Peyer's patch (tissue), 4 donors: ENCODE measurements around the gene SLC23A2. TPM values are rescaled to one million over a fixed set of nuclear protein-coding genes. Genes with fewer than 3 reads are reported as not detected.
"Not testable (repeated sequence)": the region's sequence is repeated elsewhere in the genome, so short reads cannot be mapped to it uniquely, and the experiment has no call there.

ENCODE experiments used
- DNase-seq, 3 donors: peaks; one replicate each; pipeline ENCODE4 v3.0.0-alpha.2; 2017 to 2019
- H3K27ac ChIP-seq, 4 donors: fragments of 200-600 bp; sonication (generic); one replicate each; pipeline ENCODE4 v1.5.1; 2016 to 2019
- H3K27me3 ChIP-seq, 2 donors: fragments of 200-600 bp; sonication (generic); one replicate each; pipeline ENCODE4 v1.5.1; 2019
- H3K36me3 ChIP-seq, 3 donors: fragments of 200-600 bp; sonication (generic); one replicate each; pipeline ENCODE4 v1.5.1; 2016 to 2019
- H3K4me1 ChIP-seq, 4 donors: fragments of 200-600 bp; sonication (generic); one replicate each; pipeline ENCODE4 v1.5.1; 2016 to 2019
- H3K4me3 ChIP-seq, 4 donors: fragments of 200-600 bp; sonication (generic); 1 replicate in 3 of 4; 2 replicates in 1 of 4; pipeline ENCODE4 v1.5.1; 2016 to 2019; ENCODE audit warnings: mild to moderate bottlenecking in 1 of 4
- H3K9me3 ChIP-seq, 4 donors: fragments of 200-600 bp; sonication (generic); one replicate each; pipeline ENCODE4 v1.5.1; 2016 to 2019; ENCODE audit warnings: mild to moderate bottlenecking in 1 of 4
- POLR2A ChIP-seq, 2 donors: fragments of 450-650 bp; IDR thresholded peaks; one replicate each; pipeline ENCODE4 v1.5.1; 2017; ENCODE audit warnings: antibody characterized with exemption in 2 of 2, mild to moderate bottlenecking in 2 of 2, moderate library complexity in 2 of 2
- total RNA-seq, 4 donors: library from RNA; depleted of rRNA; stranded (reverse); fragments of >200 nt; gene quantifications; one replicate each; pipeline ENCODE4 v1.1.0, GENCODE V29; 2016
- TF ChIP-seq, protein P1 (sequence below), 6 experiments: fragments of 450-650 bp in 4 of 6; fragments of 200-600 bp in 2 of 6; sonication (generic) in 1 of 6; IDR thresholded peaks; one replicate each; pipeline ENCODE4 v1.5.1; 2017 to 2019; ENCODE audit warnings: antibody characterized with exemption in 6 of 6, mild to moderate bottlenecking in 3 of 6, moderate library complexity in 1 of 6

SLC23A2 gene
- total RNA-seq, 4 donors from 2014 or later, result 4.2 to 18.2 (median 11.0) TPM

DNA sequence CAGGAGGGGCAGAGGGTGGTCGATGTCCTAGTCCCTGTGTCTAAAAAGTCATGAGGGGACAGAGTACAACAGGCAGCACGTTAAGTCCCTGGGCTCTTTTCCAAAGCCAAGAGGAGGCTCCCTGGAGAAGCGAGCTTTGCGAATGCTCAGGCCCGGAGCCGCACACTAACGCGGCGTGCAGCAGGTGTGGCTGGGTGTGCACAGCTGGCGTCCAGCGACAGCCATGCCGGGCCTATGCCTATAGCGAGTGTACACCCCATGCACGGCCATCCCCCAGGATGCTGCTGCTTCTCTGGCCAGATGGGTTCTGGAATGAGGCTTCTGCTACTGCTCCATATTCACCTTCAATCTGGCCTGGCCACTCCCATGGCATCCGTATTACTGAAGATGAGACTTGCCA is 148.3 kb downstream of the SLC23A2 start:
- no peak for DNase-seq
- TF ChIP-seq POLR2A (IDR thresholded peaks at IDR 0.05), result no peak
- TF ChIP-seq, protein P1, sequence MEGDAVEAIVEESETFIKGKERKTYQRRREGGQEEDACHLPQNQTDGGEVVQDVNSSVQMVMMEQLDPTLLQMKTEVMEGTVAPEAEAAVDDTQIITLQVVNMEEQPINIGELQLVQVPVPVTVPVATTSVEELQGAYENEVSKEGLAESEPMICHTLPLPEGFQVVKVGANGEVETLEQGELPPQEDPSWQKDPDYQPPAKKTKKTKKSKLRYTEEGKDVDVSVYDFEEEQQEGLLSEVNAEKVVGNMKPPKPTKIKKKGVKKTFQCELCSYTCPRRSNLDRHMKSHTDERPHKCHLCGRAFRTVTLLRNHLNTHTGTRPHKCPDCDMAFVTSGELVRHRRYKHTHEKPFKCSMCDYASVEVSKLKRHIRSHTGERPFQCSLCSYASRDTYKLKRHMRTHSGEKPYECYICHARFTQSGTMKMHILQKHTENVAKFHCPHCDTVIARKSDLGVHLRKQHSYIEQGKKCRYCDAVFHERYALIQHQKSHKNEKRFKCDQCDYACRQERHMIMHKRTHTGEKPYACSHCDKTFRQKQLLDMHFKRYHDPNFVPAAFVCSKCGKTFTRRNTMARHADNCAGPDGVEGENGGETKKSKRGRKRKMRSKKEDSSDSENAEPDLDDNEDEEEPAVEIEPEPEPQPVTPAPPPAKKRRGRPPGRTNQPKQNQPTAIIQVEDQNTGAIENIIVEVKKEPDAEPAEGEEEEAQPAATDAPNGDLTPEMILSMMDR (IDR thresholded peaks at IDR 0.05), result no peak
- Histone ChIP-seq H3K36me3 (peaks cover 0 to 23% (median 0%) of the 10 kb centered on the region in 3 donors), H3K27ac (no peak overlapping the region), H3K27me3 (no peaks in the 10 kb centered on the region), H3K4me3 (no peak overlapping the region), H3K4me1 (no peaks in the 10 kb centered on the region), H3K9me3 (no peaks in the 10 kb centered on the region)

DNA sequence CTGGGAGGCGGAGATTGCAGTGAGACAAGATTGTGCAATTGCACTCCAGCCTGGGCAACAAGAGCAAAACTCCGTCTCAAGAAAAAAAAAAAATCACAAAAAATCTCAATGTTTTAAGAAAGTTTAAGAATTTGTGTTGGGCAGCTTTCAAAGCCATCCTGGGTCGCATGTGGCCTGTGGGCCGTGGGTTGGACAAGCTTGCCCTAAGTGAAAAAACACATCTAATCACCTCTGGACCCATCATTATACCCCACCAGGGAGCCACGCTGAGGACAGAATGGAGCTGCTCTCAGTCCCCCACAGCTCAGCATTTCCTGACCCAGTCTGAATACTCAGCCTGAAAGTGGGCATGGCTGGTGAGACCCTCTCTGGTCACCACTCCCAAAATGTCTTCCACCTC is 150.3 kb downstream of the SLC23A2 start:
- no peak for TF ChIP-seq POLR2A (IDR thresholded peaks at IDR 0.05)
- TF ChIP-seq, protein P1 (IDR thresholded peaks at IDR 0.05), result no peak
- Histone ChIP-seq H3K9me3 (no peaks in the 10 kb centered on the region), H3K4me3 (no peak overlapping the region), H3K4me1 (no peaks in the 10 kb centered on the region), H3K27ac (no peak overlapping the region), H3K27me3 (no peaks in the 10 kb centered on the region), H3K36me3 (peaks cover 0 to 12% (median 0%) of the 10 kb centered on the region in 3 donors)
- DNase-seq, result no peak

DNA sequence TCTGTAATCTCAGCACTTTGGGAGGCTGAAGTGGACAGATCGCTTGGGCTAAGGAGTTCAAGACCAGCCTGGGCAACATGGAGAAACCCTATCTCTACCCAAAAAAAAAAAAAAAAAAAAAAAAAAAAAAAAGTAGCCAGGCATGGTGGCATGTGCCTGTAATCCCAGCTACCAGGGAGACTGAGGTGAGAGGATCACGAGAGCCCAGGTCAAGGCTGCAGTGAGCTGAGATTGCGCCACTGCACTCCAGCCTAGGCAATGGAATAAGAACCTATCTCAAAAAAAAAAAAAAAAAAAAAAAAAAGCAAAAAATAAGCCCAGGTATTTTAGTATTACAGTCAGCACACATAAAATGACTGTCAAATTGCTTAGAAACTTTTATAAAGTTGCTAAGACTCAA is 152.5 kb downstream of the SLC23A2 start:
- H3K27ac ChIP-seq, H3K27me3 ChIP-seq, H3K4me1 ChIP-seq, H3K4me3 ChIP-seq, DNase-seq, H3K9me3 ChIP-seq, H3K36me3 ChIP-seq: not testable (repeated sequence)

DNA sequence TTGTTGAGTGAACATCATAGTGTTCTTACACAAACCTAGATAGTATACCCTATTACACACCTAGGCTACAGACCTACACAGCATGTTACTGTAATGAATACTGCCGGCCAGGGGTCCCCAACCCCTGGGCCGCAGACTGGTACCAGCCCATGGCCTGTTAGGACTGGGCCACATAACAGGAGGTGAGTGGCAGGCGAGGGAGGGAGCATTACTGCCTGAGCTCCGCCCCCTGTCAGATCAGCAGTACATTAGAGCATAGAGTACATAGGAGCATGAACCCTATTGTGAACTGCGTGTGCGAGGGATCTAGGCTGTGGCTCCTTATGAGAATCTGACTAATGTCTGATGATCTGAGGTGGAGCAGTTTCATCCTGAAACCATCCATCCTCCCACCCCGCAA is 153.3 kb downstream of the SLC23A2 start:
- Histone ChIP-seq H3K27ac (no peak overlapping the region), H3K4me3 (no peak overlapping the region), H3K4me1 (no peaks in the 10 kb centered on the region), H3K27me3 (no peaks in the 10 kb centered on the region), H3K36me3 (peaks cover 0 to 2% (median 0%) of the 10 kb centered on the region in 3 donors), H3K9me3 (no peaks in the 10 kb centered on the region)
- no peak for DNase-seq
- TF ChIP-seq, protein P1 (IDR thresholded peaks at IDR 0.05), result no peak
- no peak for TF ChIP-seq POLR2A (IDR thresholded peaks at IDR 0.05)

DNA sequence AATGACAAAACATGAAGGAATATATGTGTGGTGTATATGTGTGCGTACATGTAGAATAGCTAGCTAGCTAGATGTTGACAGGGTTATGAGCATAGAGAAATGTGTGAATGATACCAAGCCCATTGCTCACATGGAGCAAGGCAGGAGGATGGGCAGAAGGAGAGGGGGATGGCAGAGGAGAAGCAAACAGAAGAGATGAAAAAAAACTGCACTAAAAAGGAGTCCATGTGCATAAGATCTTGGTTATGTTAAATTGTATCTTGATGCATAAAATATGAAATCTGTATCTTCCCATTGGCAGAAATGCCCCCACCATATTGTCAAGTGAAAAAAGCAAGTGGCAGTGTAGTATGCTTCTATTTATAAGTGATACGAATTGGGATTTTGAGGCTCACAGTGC is 154.5 kb downstream of the SLC23A2 start:
- Histone ChIP-seq H3K4me3 (no peak overlapping the region), H3K9me3 (no peaks in the 10 kb centered on the region), H3K4me1 (no peaks in the 10 kb centered on the region), H3K27me3 (no peaks in the 10 kb centered on the region), H3K27ac (no peak overlapping the region), H3K36me3 (no peaks in the 10 kb centered on the region)
- no peak for TF ChIP-seq POLR2A (IDR thresholded peaks at IDR 0.05)
- TF ChIP-seq, protein P1 (IDR thresholded peaks at IDR 0.05), result no peak
- no peak for DNase-seq

DNA sequence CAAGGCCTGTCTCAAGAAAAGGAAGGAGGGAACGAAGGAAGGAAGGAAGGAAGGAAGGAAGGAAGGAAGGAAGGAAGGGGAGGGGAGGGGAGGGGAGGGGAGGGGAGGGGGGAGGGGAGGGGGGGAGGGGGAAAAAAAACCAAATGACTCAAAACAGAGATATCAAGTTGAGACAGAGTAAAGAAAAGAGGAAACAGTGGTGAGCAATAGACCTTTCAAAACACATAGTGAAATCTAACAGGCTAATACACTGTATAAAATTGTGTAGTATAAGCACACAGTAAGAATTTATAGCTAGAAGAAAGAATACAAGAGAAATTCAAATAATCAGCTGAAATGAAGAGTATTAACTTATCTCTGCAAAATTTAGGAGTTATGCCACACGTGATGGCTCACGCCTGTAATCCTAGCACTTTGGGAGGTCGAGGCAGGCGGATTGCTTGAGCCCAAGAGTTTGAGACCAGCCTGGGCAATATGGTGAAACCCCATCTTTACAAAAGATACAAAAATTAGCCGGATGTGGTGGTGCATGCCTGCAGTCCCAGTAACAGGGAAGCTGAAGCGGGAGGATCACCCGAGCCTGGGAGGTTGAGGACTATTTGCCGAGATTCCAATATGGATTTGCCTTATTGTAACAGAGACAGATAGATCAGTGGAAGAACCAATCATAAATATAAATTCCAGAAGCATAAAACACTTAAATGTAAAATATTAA is 156.4 kb downstream of the SLC23A2 start:
- no peak for TF ChIP-seq POLR2A (IDR thresholded peaks at IDR 0.05)
- TF ChIP-seq, protein P1 (IDR thresholded peaks at IDR 0.05), result no peak
- Histone ChIP-seq H3K36me3 (no peaks in the 10 kb centered on the region), H3K9me3 (no peaks in the 10 kb centered on the region), H3K27me3 (no peaks in the 10 kb centered on the region), H3K4me3 (no peak overlapping the region), H3K27ac (no peak overlapping the region), H3K4me1 (no peaks in the 10 kb centered on the region)
- no peak for DNase-seq
